H1 (cell line): Measurements from ENCODE around the gene LEKR1. TPM values are rescaled to one million over a fixed set of nuclear protein-coding genes. Genes with fewer than 3 reads are reported as not detected.

Experiments used
- CTCF ChIA-PET: fragments of 300-600 bp; sonication (Branson Sonifier 250); formaldehyde crosslinking; loops from one replicate; lab custom pipeline; 2021; ENCODE audit not compliant: partially characterized antibody; lab: Charles Lee
- POLR2A ChIA-PET: fragments of 300-600 bp; sonication (Branson Sonifier 250); formaldehyde crosslinking; loops from one replicate; lab custom pipeline; 2021; ENCODE audit warnings: inconsistent platforms; ENCODE audit not compliant: partially characterized antibody; lab: Charles Lee
- DNase-seq, 2 experiments: peaks; one replicate each; pipeline versions ENCODE4 v3.0.0 to v3.0.0-alpha.2; 2010 to 2022; ENCODE audit warnings: low spot score in 2 of 2, low read depth in 1 of 2, mixed read lengths in 1 of 2
- FAIRE-seq: peaks from 2 replicates; lab custom pipeline; 2011; peaks lifted over from hg19 to GRCh38; lab: Jason Lieb, UNC
- H2AFZ ChIP-seq: 2 replicates; pipeline ENCODE4 v1.8.1; 2012; ENCODE audit warnings: low read length, inconsistent platforms
- H2AK5ac ChIP-seq: 2 replicates; pipeline ENCODE4 v1.6.1; 2013; ENCODE audit warnings: low read depth, low read length
- H2BK120ac ChIP-seq: replicated peaks from 2 replicates; pipeline ENCODE3; 2013; ENCODE audit warnings: low read depth, low read length, inconsistent platforms
- H2BK12ac ChIP-seq: 2 replicates; pipeline ENCODE4 v1.6.1; 2013; ENCODE audit warnings: low read depth, low read length
- H2BK15ac ChIP-seq: 2 replicates; pipeline ENCODE4 v1.6.1; 2013; ENCODE audit warnings: low read length
- H2BK20ac ChIP-seq: 2 replicates; pipeline ENCODE4 v1.6.1; 2013; ENCODE audit warnings: low read length
- H2BK5ac ChIP-seq: 2 replicates; pipeline ENCODE4 v1.6.1; 2013; ENCODE audit warnings: low read depth, low read length
- H3K14ac ChIP-seq: 2 replicates; pipeline ENCODE4 v1.6.1; 2013; ENCODE audit warnings: inconsistent platforms; ENCODE audit not compliant: insufficient read length
- H3K18ac ChIP-seq: 2 replicates; pipeline ENCODE4 v1.6.1; 2013; ENCODE audit warnings: low read length; ENCODE audit errors: extremely low read depth
- H3K23ac ChIP-seq: 2 replicates; pipeline ENCODE4 v1.6.1; 2013; ENCODE audit warnings: inconsistent platforms; ENCODE audit not compliant: insufficient read length
- H3K23me2 ChIP-seq: 2 replicates; pipeline ENCODE4 v1.6.1; 2013; ENCODE audit warnings: low read depth, low read length
- H3K27ac ChIP-seq: 2 replicates; pipeline ENCODE4 v1.6.1; 2011; ENCODE audit warnings: low read depth, low read length, inconsistent platforms
- H3K27me3 ChIP-seq, 4 experiments: replicated peaks in 1 of 4; 1 replicate in 1 of 4; 2 replicates in 3 of 4; pipeline versions ENCODE4 v1.6.1 to v1.8.1; 2011 to 2013; ENCODE audit warnings: low read length in 3 of 4, mild to moderate bottlenecking in 3 of 4, inconsistent platforms in 2 of 4, mixed read lengths in 2 of 4, moderate library complexity in 1 of 4; ENCODE audit not compliant: control insufficient read depth in 3 of 4, insufficient read depth in 3 of 4; ENCODE audit errors: extremely low read depth in 1 of 4
- H3K36me3 ChIP-seq, 4 experiments: 2 replicates each; pipeline versions ENCODE4 v1.6.1 to v1.8.1; 2011 to 2013; ENCODE audit warnings: mild to moderate bottlenecking in 4 of 4, low read length in 3 of 4, moderate library complexity in 2 of 4, control low read depth in 1 of 4, inconsistent platforms in 1 of 4; ENCODE audit not compliant: insufficient read depth in 4 of 4, control insufficient read depth in 2 of 4
- H3K4ac ChIP-seq: replicated peaks from 2 replicates; pipeline ENCODE3; 2013; ENCODE audit warnings: low read length, low read depth, mixed read lengths, inconsistent platforms; ENCODE audit not compliant: insufficient read length
- H3K4me1 ChIP-seq, 4 experiments: replicated peaks in 1 of 4; 1 replicate in 1 of 4; 2 replicates in 3 of 4; pipeline versions ENCODE4 v1.6.1 to v1.8.1; 2011 to 2013; ENCODE audit warnings: low read length in 3 of 4, inconsistent platforms in 2 of 4, mixed read lengths in 1 of 4; ENCODE audit not compliant: insufficient read depth in 4 of 4, control insufficient read depth in 3 of 4
- H3K4me2 ChIP-seq, 2 experiments: 2 replicates each; pipeline versions ENCODE4 v1.6.1 to v1.8.1; 2011 to 2013; ENCODE audit warnings: low read depth in 2 of 2, low read length in 2 of 2, control low read depth in 1 of 2, inconsistent platforms in 1 of 2, mild to moderate bottlenecking in 1 of 2; ENCODE audit not compliant: insufficient read depth in 1 of 2
- H3K4me3 ChIP-seq, 4 experiments: fragments of 200-600, 300-600 bp in 1 of 4; sonication (generic), shearing (Covaris generic), sonication (Bioruptor Twin) in 1 of 4; 2 replicates each; pipeline versions ENCODE4 v1.5.1 to v1.8.1; 2011 to 2016; ENCODE audit warnings: low read length in 4 of 4, low read depth in 3 of 4, control low read depth in 2 of 4, inconsistent platforms in 2 of 4, mild to moderate bottlenecking in 2 of 4, mixed read lengths in 1 of 4, moderate library complexity in 1 of 4; ENCODE audit not compliant: insufficient read depth in 2 of 4; ENCODE audit errors: extremely low read depth in 1 of 4
- H3K56ac ChIP-seq: replicated peaks from 2 replicates; pipeline ENCODE3; 2013; ENCODE audit warnings: low read depth, mild to moderate bottlenecking, mixed read lengths, low read length, inconsistent platforms; ENCODE audit not compliant: insufficient read length
- H3K79me1 ChIP-seq: 2 replicates; pipeline ENCODE4 v1.6.1; 2013; ENCODE audit warnings: low read depth, low read length, control low read depth
- H3K79me2 ChIP-seq, 2 experiments: 2 replicates each; pipeline versions ENCODE4 v1.6.1 to v1.8.1; 2012 to 2013; ENCODE audit warnings: low read length in 2 of 2, mild to moderate bottlenecking in 2 of 2, inconsistent platforms in 1 of 2; ENCODE audit not compliant: insufficient read depth in 2 of 2, control insufficient read depth in 1 of 2
- H3K9ac ChIP-seq, 4 experiments: replicated peaks in 1 of 4; 1 replicate in 1 of 4; 2 replicates in 3 of 4; pipeline versions ENCODE4 v1.6.1 to v1.8.1; 2011 to 2013; ENCODE audit warnings: low read depth in 3 of 4, low read length in 3 of 4, control low read depth in 2 of 4, mild to moderate bottlenecking in 2 of 4, moderate library complexity in 2 of 4, inconsistent platforms in 1 of 4; ENCODE audit errors: extremely low read depth in 1 of 4
- H3K9me3 ChIP-seq, 2 experiments: 2 replicates each; pipeline versions ENCODE4 v1.6.1 to v1.8.1; 2012 to 2013; ENCODE audit warnings: mild to moderate bottlenecking in 2 of 2, moderate library complexity in 2 of 2, control low read depth in 1 of 2, inconsistent platforms in 1 of 2, low read depth in 1 of 2, low read length in 1 of 2, mixed read lengths in 1 of 2; ENCODE audit not compliant: insufficient read depth in 2 of 2
- H4K20me1 ChIP-seq, 2 experiments: replicated peaks in 1 of 2; 2 replicates each; pipeline versions ENCODE3 to v1.8.1; 2011 to 2013; ENCODE audit warnings: inconsistent platforms in 2 of 2, low read length in 2 of 2, mild to moderate bottlenecking in 1 of 2; ENCODE audit not compliant: insufficient read depth in 2 of 2, control insufficient read depth in 1 of 2
- H4K5ac ChIP-seq: 2 replicates; pipeline ENCODE4 v1.6.1; 2013; ENCODE audit warnings: low read length, low read depth, mixed read lengths, inconsistent platforms; ENCODE audit not compliant: insufficient read length
- H4K8ac ChIP-seq: 2 replicates; pipeline ENCODE4 v1.8.0; 2013; ENCODE audit warnings: mild to moderate bottlenecking, moderate library complexity, low read length, inconsistent platforms; ENCODE audit not compliant: insufficient read depth; ENCODE audit errors: extremely low read depth
- H4K91ac ChIP-seq: replicated peaks from 2 replicates; pipeline ENCODE3; 2013; ENCODE audit warnings: low read length, mixed read lengths, inconsistent platforms; ENCODE audit not compliant: insufficient read length
- CBX5 ChIP-seq: fragments of 300-800, 300-1000 bp; sonication (generic); IDR thresholded peaks from 2 replicates; pipeline ENCODE4 v1.7.1; 2016; ENCODE audit warnings: antibody characterized with exemption, low read length, low read depth
- JUN ChIP-seq: IDR thresholded peaks from 2 replicates; pipeline ENCODE4 v1.6.1; 2011; ENCODE audit warnings: low read depth, mild to moderate bottlenecking, improper control_type of control experiment, low read length
- KDM1A ChIP-seq: fragments of 200-600, 300-600 bp; sonication (generic); IDR thresholded peaks from 2 replicates; pipeline ENCODE4 v1.7.1; 2016; ENCODE audit warnings: mild to moderate bottlenecking, low read length, borderline replicate concordance
- KDM5A ChIP-seq: fragments of 200-600 bp; IDR thresholded peaks from 2 replicates; pipeline ENCODE4 v1.7.1; 2012; ENCODE audit warnings: mild to moderate bottlenecking, low read length, inconsistent platforms, mixed read lengths
- MAFK ChIP-seq: IDR thresholded peaks from 2 replicates; pipeline ENCODE4 v1.6.1; 2012; ENCODE audit warnings: low read depth, mild to moderate bottlenecking, improper control_type of control experiment, low read length
- POU5F1 ChIP-seq: IDR thresholded peaks from 2 replicates; pipeline ENCODE4 v1.6.1; 2011; ENCODE audit warnings: low read depth, mild to moderate bottlenecking, low read length, moderate library complexity
- RAD21 ChIP-seq, 2 experiments: IDR thresholded peaks in 1 of 2; conservative IDR thresholded peaks in 1 of 2; 2 replicates each; pipeline ENCODE4 v1.6.1; 2011; ENCODE audit warnings: low read depth in 2 of 2, low read length in 2 of 2, improper control_type of control experiment in 1 of 2, inconsistent platforms in 1 of 2, mild to moderate bottlenecking in 1 of 2, moderate library complexity in 1 of 2
- SRF ChIP-seq: IDR thresholded peaks from 2 replicates; pipeline ENCODE4 v1.6.1; 2011; ENCODE audit warnings: mild to moderate bottlenecking, low read depth, low read length, moderate library complexity
- TAF1 ChIP-seq: IDR thresholded peaks from 2 replicates; pipeline ENCODE4 v1.6.1; 2011; ENCODE audit warnings: mild to moderate bottlenecking, low read depth, low read length
- WGBS, 2 experiments: shearing (Covaris generic) in 1 of 2; methylation state at CpG; one replicate each; pipeline versions ENCODE4 v1.1.6 to v1.1.7; 2013 to 2015; ENCODE audit warnings: low lambda C conversion rate in 2 of 2, mixed read lengths in 2 of 2, inconsistent platforms in 1 of 2, low coverage in 1 of 2, missing lambda C conversion rate in 1 of 2; ENCODE audit not compliant: insufficient replicate concordance in 2 of 2, insufficient coverage in 1 of 2, insufficient read length in 1 of 2; ENCODE audit errors: extremely low coverage in 1 of 2, missing lambda C conversion rate in 1 of 2; 5-methylcytosine and 5-hydroxymethylcytosine counted together
- polyA plus RNA-seq, 7 experiments: library from polyadenylated mRNA; depleted of rRNA in 3 of 7; stranded (reverse) in 5 of 7; unstranded in 2 of 7; fragments of >200 nt in 5 of 7; fragments of 200-250 nt in 2 of 7; gene quantifications; 1 replicate in 5 of 7; 2 replicates in 1 of 7; 4 replicates in 1 of 7; pipeline versions ENCODE4 v1.2.1 to v1.2.3, GENCODE V29; 2011 to 2013; ENCODE audit warnings: missing spikeins in 2 of 7, mixed read lengths in 2 of 7
- total RNA-seq: library from RNA; stranded (reverse); fragmentation: NEBNext Ultra II Directional; extraction: Animal tissue kit (Norgen Biotek cat#: 25700); gene quantifications from 2 replicates; pipeline ENCODE4 v1.2.1, GENCODE V29; 2021
- TF ChIP-seq, protein P1 (sequence below): IDR thresholded peaks from 2 replicates; pipeline ENCODE4 v1.6.1; 2011; ENCODE audit warnings: low read length, improper control_type of control experiment

The LEKR1 gene
- total and polyA plus RNA-seq, 2 of the 8 experiments (the other 6 are each of a cell fraction or from before 2014, with no cell fraction given): 0.08 TPM; not detected in 1

DNA sequence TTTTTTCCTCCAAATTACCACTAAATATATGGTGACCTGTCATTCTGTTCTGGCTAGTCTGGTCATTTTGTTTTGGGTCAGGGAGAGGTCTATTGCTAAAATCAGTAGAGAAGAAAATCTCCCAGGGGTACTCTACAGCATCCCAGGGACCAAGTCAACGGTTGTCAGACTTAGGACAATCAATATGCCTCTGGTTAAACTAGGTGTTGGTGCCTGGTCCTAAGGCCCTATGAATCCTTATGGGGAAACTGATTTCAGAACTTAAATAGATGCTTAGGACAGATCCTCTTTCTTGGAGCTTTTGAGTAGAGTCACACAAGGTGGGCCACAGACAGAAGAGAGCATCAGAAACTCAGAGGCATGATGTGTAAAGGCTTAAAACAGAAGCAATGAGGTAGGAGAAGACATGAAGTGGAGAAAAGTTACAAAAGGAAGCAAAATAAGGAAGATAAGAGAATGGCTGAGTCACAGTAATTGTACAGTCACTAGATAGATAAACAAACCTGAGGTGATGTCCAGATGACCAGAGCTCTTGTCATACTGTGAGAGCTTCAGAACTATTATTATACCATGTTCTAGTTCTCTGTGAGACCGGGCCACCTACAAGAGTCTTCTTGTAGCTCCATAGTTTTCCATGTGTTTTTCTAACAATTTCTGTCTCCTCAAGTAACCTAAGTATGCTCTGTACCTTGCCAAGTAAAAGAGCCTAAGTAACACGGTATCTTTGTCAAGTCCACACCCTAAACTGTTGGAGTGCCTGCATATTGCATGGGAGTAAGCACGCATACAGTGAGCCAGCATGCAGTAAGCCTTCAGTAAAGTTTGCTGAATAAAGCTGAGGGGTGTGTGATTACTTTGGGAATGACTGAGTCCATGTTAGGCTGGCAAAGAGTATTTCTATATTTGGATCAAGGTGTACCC, 44.6 kb upstream of the LEKR1 start:
- CTCF ChIA-PET: interaction anchor here (0.6 kb wide), 1 partner anchor 239 kb away, joined by 4 read pairs; no protein-coding TSS in a partner anchor
- no peak overlapping the region for H3K4me3 ChIP-seq
- 90% methylated on average over 4 of the region's 4 CpGs; no CpG with 5 or more reads in 1 of the 2 experiments for WGBS, 2 experiments
- H3K9ac ChIP-seq: no peak overlapping the region; a peak in 1 of 7 replicates
- no peak overlapping the region for H2BK5ac ChIP-seq
- POLR2A ChIA-PET: no interaction called here
- no peak overlapping the region for H3K27ac ChIP-seq
- no peak overlapping the region for H3K23ac ChIP-seq
- no peak overlapping the region for H2BK120ac ChIP-seq
- H3K4me2 ChIP-seq: no peak overlapping the region
- no peaks in the 10 kb centered on the region for H3K9me3 ChIP-seq
- H3K27me3 ChIP-seq: no peaks in the 10 kb centered on the region
- H3K4me1 ChIP-seq: no peaks in the 10 kb centered on the region
- no peak overlapping the region for H2AFZ ChIP-seq
- no peaks in the 10 kb centered on the region; the same call in 1 of the 2 replicates for H3K23me2 ChIP-seq
- H3K56ac ChIP-seq: no peak overlapping the region
- no peak for DNase-seq
- no peak overlapping the region for H2BK12ac ChIP-seq
- H2BK20ac ChIP-seq: no peak overlapping the region
- H3K79me1 ChIP-seq: no peaks in the 10 kb centered on the region
- no peak overlapping the region for H3K18ac ChIP-seq
- no peak overlapping the region for H2AK5ac ChIP-seq
- H3K79me2 ChIP-seq: no peaks in the 10 kb centered on the region
- no peaks in the 10 kb centered on the region for H4K20me1 ChIP-seq
- FAIRE-seq: no peak
- H3K4ac ChIP-seq: no peak overlapping the region
- H2BK15ac ChIP-seq: no peak overlapping the region
- TF ChIP-seq KDM5A (no peak), TAF1 (no peak), MAFK (no peak), KDM1A (no peak), JUN (no peak), POU5F1 (no peak), RAD21 (IDR thresholded peaks at IDR 0.05 in 1 of 2, conservative IDR thresholded peaks at IDR 0.05 in 1 of 2; ENCODE audit: low read depth in 2 of 2, low read length in 2 of 2) (no peak), CBX5 (no peak), SRF (no peak)
- TF ChIP-seq, protein P1, sequence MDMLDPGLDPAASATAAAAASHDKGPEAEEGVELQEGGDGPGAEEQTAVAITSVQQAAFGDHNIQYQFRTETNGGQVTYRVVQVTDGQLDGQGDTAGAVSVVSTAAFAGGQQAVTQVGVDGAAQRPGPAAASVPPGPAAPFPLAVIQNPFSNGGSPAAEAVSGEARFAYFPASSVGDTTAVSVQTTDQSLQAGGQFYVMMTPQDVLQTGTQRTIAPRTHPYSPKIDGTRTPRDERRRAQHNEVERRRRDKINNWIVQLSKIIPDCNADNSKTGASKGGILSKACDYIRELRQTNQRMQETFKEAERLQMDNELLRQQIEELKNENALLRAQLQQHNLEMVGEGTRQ: no peak
- no peak overlapping the region for H4K5ac ChIP-seq
- no peak overlapping the region for H3K14ac ChIP-seq
- no peaks in the 10 kb centered on the region for H3K36me3 ChIP-seq
- H4K91ac ChIP-seq: no peak overlapping the region
- H4K8ac ChIP-seq: no peak overlapping the region
